Esophagus (tissue), 2 donors: Measurements from ENCODE around the gene GPAT2. TPM values are rescaled to one million over a fixed set of nuclear protein-coding genes. Genes with fewer than 3 reads are reported as not detected.
"Not testable (repeated sequence)": the region's sequence is repeated elsewhere in the genome, so short reads cannot be mapped to it uniquely, and the experiment has no call there.

Source experiments
- H3K27ac ChIP-seq, 2 donors: one replicate each; pipeline ENCODE4 v1.5.1; 2013; ENCODE audit warnings: low read depth in 2 of 2, mild to moderate bottlenecking in 2 of 2, inconsistent platforms in 1 of 2, low read length in 1 of 2, moderate library complexity in 1 of 2
- H3K27me3 ChIP-seq, 2 donors: one replicate each; pipeline ENCODE4 v1.6.1; 2013; ENCODE audit warnings: low read length in 2 of 2, control low read depth in 1 of 2, mild to moderate bottlenecking in 1 of 2; ENCODE audit not compliant: insufficient read depth in 2 of 2, control insufficient read depth in 1 of 2
- H3K36me3 ChIP-seq, 2 donors: one replicate each; pipeline ENCODE4 v1.6.1; 2013; ENCODE audit warnings: low read length in 1 of 2; ENCODE audit not compliant: control insufficient read depth in 2 of 2, insufficient read depth in 2 of 2
- H3K4me1 ChIP-seq, 2 donors: one replicate each; pipeline ENCODE4 v1.6.1; 2013; ENCODE audit warnings: low read length in 1 of 2; ENCODE audit not compliant: control insufficient read depth in 2 of 2, insufficient read depth in 2 of 2
- H3K4me3 ChIP-seq, 2 donors: one replicate each; pipeline ENCODE4 v1.5.1; 2013; ENCODE audit warnings: low read length in 2 of 2, mild to moderate bottlenecking in 2 of 2, low read depth in 1 of 2, moderate library complexity in 1 of 2
- H3K9me3 ChIP-seq, 2 donors: one replicate each; pipeline ENCODE4 v1.6.1; 2013; ENCODE audit warnings: mild to moderate bottlenecking in 2 of 2, low read depth in 1 of 2, low read length in 1 of 2, moderate library complexity in 1 of 2; ENCODE audit not compliant: control insufficient read depth in 2 of 2, insufficient read depth in 1 of 2
- WGBS, 2 donors: extraction: QIAGEN DNeasy Blood & Tissue Kit; methylation state at CpG; one replicate each; pipeline ENCODE4 v1.1.7; 2013; 5-methylcytosine and 5-hydroxymethylcytosine counted together
- polyA plus RNA-seq, 2 donors: library from polyadenylated mRNA; stranded (reverse); fragments of 200-250 nt; gene quantifications; one replicate each; pipeline ENCODE4 v1.2.3, GENCODE V29; 2013
- donor health status: healthy with polysubstance abuse.
- donor health status: Bipolar disorder and iron deficiency.

GPAT2 gene
- polyA plus RNA-seq, 2 donors: 0.43 to 0.98 TPM

- H3K27ac ChIP-seq, H3K9me3 ChIP-seq, H3K36me3 ChIP-seq, H3K4me1 ChIP-seq, H3K27me3 ChIP-seq, H3K4me3 ChIP-seq: not testable (repeated sequence)
- 4 to 8% methylated on average over 5 to 6 of the region's 6 CpGs for WGBS, 2 donors
Measured at GRCh38 chr2:95990884-95991283, 43.8 kb downstream of the GPAT2 start.

Other genes with a start within 250 kb of the GPAT2 start
- gene ANKRD36C, start 43.1 kb downstream of the GPAT2 start, polyA plus RNA-seq: 1 to 10 TPM; 1.2 to 4.0 TPM
- gene ADRA2B, start 81.7 kb upstream of the GPAT2 start, polyA plus RNA-seq: under 1 TPM; 0.27 to 0.98 TPM
- gene ASTL, start 103.6 kb upstream of the GPAT2 start, polyA plus RNA-seq: under 1 TPM; 0.26 to 0.32 TPM
- 1 to 10 TPM; 2.8 to 3.2 TPM for gene DUSP2, start 110.5 kb upstream of the GPAT2 start, polyA plus RNA-seq
- gene STARD7, start 173.9 kb upstream of the GPAT2 start, polyA plus RNA-seq: 10 to 100 TPM; 21.5 to 34.9 TPM
- 10 to 100 TPM; 25.8 to 29.3 TPM for gene TMEM127, start 231.1 kb upstream of the GPAT2 start, polyA plus RNA-seq
- gene CIAO1, start 231.3 kb upstream of the GPAT2 start, polyA plus RNA-seq: 10 to 100 TPM; 25.3 to 38.7 TPM